Lower leg skin (tissue), 4 donors: ENCODE results near the gene C1QB. TPM values are rescaled to one million over a fixed set of nuclear protein-coding genes. Genes with fewer than 3 reads are reported as not detected.

ENCODE experiments used
- DNase-seq, 2 donors: peaks; one replicate each; pipeline ENCODE4 v3.0.0-alpha.2; 2019; ENCODE audit warnings: low spot score in 2 of 2
- H3K4me3 ChIP-seq: fragments of 200-600 bp; sonication (generic); 2 replicates; pipeline ENCODE4 v1.5.1; 2017; ENCODE audit warnings: mild to moderate bottlenecking, low read depth; ENCODE audit not compliant: poor library complexity, severe bottlenecking
- POLR2A ChIP-seq, 2 donors: fragments of 450-650 bp; IDR thresholded peaks; one replicate each; pipeline ENCODE4 v1.6.1; 2016 to 2017; ENCODE audit warnings: antibody characterized with exemption in 2 of 2, mild to moderate bottlenecking in 1 of 2, moderate library complexity in 1 of 2
- WGBS, 2 donors: methylation state at CpG; one replicate each; pipeline ENCODE4 v1.1.5; 2018; 5-methylcytosine and 5-hydroxymethylcytosine counted together
- intact Hi-C: fragments of 100-400 bp; cut with DNase I; formaldehyde crosslinking; loops from one replicate; pipeline ENCODE4 v1.15.0; 2023; ENCODE audit warnings: low total_unique reads
- total RNA-seq, 4 donors: library from RNA; depleted of rRNA; stranded (reverse); fragments of >200 nt; gene quantifications; one replicate each; pipeline ENCODE4 v1.1.0, GENCODE V29; 2016
- TF ChIP-seq, protein P1 (sequence below), 3 donors: fragments of 450-650 bp; IDR thresholded peaks; one replicate each; pipeline ENCODE4 v1.5.1; 2016; ENCODE audit warnings: antibody characterized with exemption in 3 of 3, mild to moderate bottlenecking in 3 of 3, moderate library complexity in 2 of 3

Gene C1QB
- total RNA-seq, 4 donors from 2014 or later, result 29.8 to 97.0 (median 47.3) TPM

DNA sequence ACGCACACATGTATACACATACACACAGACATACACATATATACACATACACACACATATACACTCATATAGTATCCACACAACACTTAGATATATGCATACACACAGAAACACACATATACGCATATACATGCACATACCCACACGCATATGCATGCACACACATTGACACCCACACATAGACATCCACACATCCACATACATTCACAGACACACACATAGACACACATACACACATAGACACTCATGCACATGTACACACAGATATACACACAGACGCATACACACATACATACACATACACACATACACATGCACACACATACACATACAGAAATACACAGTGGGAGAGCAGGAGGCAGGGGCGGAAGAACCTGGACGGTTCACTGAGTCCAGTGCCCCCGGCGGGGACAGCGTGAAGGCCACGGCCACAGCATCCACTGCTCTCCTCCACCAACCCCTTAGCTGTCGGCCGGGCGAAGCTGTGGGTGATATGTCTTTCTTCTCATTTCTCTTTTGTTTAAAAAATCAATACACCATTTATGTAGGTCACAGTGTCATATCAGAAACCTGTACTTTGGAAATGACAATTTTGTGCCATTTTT lies 2.8 kb upstream of the C1QB start:
- intact Hi-C loops, result no loop called here
- DNase-seq, result no peak
- H3K4me3 ChIP-seq, result no peak overlapping the region
- 92 to 93% methylated on average over 13 of the region's 13 CpGs for WGBS, 2 donors
- TF ChIP-seq POLR2A (IDR thresholded peaks at IDR 0.05), result no peak
- TF ChIP-seq, protein P1, sequence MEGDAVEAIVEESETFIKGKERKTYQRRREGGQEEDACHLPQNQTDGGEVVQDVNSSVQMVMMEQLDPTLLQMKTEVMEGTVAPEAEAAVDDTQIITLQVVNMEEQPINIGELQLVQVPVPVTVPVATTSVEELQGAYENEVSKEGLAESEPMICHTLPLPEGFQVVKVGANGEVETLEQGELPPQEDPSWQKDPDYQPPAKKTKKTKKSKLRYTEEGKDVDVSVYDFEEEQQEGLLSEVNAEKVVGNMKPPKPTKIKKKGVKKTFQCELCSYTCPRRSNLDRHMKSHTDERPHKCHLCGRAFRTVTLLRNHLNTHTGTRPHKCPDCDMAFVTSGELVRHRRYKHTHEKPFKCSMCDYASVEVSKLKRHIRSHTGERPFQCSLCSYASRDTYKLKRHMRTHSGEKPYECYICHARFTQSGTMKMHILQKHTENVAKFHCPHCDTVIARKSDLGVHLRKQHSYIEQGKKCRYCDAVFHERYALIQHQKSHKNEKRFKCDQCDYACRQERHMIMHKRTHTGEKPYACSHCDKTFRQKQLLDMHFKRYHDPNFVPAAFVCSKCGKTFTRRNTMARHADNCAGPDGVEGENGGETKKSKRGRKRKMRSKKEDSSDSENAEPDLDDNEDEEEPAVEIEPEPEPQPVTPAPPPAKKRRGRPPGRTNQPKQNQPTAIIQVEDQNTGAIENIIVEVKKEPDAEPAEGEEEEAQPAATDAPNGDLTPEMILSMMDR (IDR thresholded peaks at IDR 0.05), result no peak

DNA sequence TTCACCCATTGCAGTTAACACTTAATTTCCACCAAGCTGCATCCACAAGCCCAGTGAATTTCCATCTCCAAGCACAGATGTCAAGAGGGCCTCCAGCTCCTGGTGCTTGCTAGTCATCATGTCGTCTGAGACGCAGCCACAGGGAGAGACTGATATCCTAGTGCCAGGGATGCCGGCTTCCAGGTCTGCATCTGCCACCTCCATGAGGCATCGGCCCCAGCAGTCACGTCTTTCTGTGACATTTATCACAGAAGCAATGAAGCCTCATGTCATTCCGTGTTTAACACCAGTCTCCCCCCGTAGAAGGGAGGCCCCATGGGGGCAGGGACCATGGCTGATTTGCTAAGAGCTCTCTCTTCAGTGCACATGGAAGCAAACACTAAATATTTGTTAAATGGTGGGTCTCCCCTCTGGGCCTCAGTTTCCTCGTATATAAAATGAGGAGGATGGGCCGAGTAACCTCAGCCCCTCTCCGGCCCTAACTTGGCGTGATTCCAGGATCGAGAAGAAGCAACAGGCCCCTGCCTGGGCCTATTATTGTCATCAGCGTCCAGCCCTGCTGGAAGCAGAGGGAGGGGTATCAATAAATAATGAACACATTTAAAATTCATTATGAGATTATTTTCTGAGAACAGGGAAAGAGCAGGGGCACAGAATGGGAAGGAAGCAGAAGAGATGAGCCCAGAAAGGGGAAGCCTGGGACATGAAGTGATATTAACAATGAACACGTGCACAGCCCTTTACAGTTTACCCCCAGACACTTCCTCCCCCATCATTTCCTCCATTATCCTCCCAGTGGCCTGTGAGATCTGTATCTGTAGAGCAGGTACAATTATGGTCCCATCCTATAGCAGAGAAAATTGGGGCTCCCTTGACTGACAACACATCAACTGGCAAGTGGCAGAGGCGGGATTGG lies 837 bp upstream of the C1QB start:
- WGBS, 2 donors, result 67 to 72% methylated on average over 15 of the region's 15 CpGs
- no peak overlapping the region for H3K4me3 ChIP-seq
- TF ChIP-seq POLR2A (IDR thresholded peaks at IDR 0.05), result no peak
- TF ChIP-seq, protein P1 (IDR thresholded peaks at IDR 0.05), result no peak
- no peak for DNase-seq
- intact Hi-C loops, result no loop called here

DNA sequence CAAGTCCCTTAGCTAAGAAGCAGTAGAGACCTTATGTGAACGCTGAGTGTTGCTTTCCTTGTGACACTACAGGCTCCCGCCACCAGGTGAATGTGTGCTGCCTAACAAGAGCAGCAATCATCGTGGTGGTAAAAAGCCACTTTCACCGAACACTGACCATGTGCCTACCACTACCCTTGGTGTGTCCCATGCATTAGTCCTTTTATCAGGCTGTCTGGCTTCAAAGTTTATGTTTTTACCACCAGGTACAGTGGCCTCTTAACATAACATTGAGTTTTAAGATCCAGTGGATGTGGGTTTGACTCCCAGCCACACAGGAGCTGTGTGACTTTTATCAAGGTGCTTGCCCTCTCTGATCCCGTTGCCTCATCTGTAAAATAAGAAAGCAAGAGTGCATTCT lies 1.7 kb downstream of the C1QB start:
- intact Hi-C loops, result no loop called here
- H3K4me3 ChIP-seq, result no peak overlapping the region
- WGBS, 2 donors, result 62 to 64% methylated on average over 5 of the region's 5 CpGs
- TF ChIP-seq POLR2A (IDR thresholded peaks at IDR 0.05), result no peak
- TF ChIP-seq, protein P1 (IDR thresholded peaks at IDR 0.05), result no peak
- DNase-seq, result no peak

DNA sequence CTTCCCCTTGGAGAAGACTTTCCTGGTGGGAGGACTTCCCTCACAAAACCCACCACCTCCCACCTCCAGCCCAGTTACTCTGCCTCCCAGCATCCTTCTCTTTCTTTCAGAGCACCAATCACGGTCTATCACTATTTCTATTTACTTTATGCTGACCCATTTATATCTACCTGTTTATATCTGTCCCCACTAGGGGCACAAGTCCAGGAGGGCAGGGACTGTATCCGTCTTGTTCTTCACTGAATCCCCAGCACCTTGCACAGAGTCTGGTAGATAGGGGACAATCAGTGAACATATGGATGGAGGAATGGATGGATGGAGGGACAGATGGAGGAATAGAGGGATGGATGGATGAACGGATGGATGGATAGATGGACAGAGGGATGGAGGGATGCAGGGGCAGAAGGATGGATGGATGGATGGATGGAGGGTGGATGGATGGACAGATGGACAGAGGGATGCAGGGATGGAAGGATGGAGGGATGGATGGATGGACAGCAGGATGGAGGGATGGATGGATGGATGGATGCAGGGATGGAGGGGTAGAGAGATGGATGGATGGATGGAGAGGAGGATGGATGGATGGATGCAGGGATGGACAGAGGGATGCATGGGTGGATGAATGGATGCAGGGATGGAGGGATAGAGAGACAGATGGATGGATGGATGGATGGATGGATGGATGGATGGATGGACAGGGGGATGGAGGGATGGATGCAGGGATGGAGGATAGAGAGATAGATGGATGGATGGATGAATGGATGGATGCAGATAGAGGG lies 5.5 kb downstream of the C1QB start:
- intact Hi-C loops, result no loop called here
- 76 to 78% methylated on average over 3 of the region's 3 CpGs for WGBS, 2 donors
- DNase-seq, result no peak
- no peak overlapping the region for H3K4me3 ChIP-seq
- TF ChIP-seq POLR2A (IDR thresholded peaks at IDR 0.05), result no peak
- TF ChIP-seq, protein P1 (IDR thresholded peaks at IDR 0.05), result no peak

DNA sequence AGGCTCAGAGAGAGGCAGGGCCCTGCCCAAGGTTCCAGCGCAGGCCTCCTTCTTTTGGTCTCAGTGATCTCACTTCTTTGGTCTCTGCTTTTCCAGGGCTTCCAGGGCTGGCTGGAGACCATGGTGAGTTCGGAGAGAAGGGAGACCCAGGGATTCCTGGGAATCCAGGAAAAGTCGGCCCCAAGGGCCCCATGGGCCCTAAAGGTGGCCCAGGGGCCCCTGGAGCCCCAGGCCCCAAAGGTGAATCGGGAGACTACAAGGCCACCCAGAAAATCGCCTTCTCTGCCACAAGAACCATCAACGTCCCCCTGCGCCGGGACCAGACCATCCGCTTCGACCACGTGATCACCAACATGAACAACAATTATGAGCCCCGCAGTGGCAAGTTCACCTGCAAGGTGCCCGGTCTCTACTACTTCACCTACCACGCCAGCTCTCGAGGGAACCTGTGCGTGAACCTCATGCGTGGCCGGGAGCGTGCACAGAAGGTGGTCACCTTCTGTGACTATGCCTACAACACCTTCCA lies 7.7 kb downstream of the C1QB start:
- 89 to 91% methylated on average over 19 of the region's 19 CpGs for WGBS, 2 donors
- TF ChIP-seq, protein P1 (IDR thresholded peaks at IDR 0.05), result no peak
- TF ChIP-seq POLR2A (IDR thresholded peaks at IDR 0.05), result no peak
- H3K4me3 ChIP-seq, result no peak overlapping the region
- DNase-seq, result no peak
- intact Hi-C loops, result no loop called here
